GM21423 (cell line): ENCODE data around the gene NSD2.
A peak's percentile ranks its signal among the peaks of the same experiment; 100 is the strongest.
"Not testable (repeated sequence)": the region's sequence is repeated elsewhere in the genome, so short reads cannot be mapped to it uniquely, and the experiment has no call there.

Source experiments
- ATAC-seq: cut with Tn5 transposase; IDR thresholded peaks from one replicate; pipeline ENCODE4 v1.9.1; 2021; ENCODE audit warnings: mild to moderate bottlenecking, moderate library complexity; ENCODE audit not compliant: unreplicated experiment

Gene NSD2

DNA sequence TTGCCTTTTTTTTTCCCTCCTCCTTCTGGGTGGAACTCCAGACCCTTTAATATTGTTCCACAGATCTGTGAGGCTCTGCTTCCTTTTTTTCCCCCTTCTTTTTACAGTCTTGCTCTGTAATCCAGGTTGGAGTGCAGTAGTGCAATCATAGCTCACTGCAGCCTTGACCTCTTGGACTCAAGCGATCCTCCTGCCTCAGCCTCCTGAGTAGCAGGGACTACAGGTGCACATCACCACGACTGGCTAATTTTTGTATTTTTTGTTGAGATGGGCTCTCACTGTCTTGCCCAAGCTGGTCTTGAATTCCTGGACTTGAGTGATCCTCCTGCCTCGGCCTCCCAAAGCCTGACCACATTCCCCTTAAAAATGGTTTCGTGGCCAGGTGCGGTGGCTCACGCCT, 26.8 kb downstream of the NSD2 start:
- no peak for ATAC-seq

DNA sequence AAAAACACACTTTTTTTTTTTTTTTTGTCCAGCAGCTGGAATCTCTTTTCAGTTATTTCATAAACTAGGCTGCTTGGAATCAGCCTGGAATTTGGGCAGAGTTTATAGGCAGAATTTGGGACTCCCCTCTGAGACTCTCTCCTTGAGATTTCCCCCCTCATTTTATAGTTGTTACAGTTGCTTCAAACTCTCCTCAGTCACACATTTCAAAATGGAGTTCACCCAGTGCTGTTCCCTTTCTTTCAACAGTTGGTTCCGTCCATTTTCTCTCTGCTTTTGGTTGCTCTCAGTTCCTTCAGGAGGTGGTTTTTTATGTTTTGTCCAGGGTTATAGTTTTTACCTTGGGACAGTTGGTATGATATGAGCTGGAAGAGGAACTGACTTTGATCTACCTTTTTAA, 27.5 kb downstream of the NSD2 start:
- ATAC-seq, result no peak

DNA sequence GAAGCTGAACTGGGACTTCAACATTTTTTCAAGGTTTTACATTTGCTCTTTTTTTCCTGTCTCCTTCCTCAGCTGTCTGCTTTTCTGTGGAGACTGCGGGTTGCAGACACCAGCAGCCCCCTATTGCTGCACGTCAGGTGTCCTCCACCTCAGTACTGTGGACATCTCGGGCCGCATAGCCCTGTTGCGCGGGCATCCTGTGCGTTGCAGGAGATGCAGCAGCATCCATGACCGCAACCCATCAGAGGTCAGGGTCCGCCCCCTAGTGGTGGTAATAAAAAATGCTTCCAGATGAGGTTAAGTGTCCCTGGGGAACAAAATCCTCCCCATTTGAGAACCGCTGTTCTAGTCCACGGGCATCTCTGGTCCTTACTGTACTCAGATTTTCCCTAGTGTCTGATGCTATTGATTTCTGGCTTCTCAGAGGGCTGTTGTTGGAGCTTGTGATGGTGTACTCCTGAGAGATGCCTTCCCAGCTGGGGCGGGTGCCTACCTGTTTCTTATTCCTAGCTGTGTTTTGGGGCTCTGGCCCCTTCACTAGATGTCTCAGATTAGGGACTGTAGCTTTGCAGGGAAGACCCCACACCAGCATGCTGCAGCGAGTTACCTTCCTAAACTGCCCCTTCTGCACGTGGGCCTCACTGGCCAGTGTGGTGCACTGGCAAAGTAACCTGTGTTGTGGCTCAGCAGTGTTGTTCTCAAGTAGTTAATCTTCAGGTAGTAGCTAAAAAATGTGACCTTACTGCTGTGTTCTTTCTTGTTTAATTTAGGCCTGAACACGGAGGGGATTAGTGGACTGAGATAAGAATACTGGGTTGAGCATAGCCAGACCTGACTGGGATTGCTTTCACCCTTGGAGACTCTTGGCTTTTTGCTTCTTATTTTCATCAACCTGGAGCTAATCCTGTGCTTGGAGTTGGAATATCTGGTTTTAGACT, 28.2 kb downstream of the NSD2 start:
- peak; percentile 76 for ATAC-seq

DNA sequence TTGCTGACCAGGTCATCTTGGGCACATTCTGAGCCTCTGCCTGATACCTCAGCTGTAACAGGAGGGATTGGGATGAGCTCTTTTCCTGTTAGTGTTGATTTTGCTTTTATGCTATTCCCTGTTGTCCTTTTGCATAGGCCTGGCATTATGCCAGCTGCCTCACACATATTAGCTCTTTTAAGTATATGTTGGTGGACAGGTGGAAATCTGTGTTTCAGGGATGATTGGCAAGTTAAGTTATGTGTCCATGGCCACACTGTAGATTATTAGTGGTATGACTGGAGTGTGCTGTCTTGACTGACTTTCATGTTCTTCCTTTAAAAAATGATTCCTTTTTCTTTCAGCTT, 28.9 kb downstream of the NSD2 start:
- ATAC-seq, result no peak

DNA sequence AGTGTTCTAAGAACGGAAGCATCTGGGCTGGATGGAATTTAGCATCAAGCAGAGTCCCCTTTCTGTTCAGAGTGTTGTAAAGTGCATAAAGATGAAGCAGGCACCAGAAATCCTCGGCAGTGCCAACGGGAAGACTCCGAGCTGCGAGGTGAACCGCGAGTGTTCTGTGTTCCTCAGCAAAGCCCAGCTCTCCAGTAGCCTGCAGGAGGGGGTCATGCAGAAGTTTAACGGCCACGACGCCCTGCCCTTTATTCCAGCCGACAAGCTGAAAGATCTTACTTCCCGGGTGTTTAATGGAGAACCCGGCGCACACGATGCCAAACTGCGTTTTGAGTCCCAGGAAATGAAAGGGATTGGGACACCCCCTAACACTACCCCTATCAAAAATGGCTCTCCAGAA, 29.4 kb downstream of the NSD2 start:
- no peak for ATAC-seq

DNA sequence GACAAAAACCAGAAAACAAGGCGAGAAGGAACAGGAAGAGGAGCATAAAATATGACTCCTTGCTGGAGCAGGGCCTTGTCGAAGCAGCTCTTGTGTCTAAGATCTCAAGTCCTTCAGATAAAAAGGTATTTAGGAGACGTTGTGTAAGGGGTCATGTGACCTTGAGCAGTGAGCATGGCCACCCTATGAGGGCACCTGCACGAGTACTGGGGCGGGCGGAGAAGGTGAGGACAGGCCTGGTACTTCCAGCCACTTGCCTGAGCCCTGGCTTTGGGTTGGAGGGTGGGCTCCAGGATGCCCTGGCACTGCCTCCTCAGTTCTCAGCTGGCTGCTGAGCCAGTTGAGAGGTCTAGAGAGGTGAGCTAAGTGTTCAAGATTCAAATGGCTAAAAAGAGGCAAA, 29.9 kb downstream of the NSD2 start:
- no peak for ATAC-seq

DNA sequence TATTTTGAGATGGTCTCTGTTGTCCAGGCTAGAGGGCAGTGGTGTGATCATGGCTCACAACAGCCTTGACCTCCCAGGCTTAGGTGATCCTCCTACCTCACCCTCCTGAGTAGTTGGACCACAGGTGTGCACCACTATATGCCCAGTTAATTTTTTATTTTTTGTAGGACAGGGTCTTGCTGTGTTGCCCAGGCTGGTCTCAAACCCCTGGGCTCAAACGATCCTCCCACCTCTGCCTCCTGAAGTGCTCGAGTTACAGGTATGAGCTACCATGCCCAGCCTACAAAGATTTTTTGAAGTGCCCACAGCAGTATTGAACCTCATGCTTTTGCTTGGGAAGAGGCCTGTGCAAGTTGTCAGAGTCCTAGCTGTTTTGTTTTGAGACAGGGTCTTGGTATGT, 31.1 kb downstream of the NSD2 start:
- no peak for ATAC-seq

DNA sequence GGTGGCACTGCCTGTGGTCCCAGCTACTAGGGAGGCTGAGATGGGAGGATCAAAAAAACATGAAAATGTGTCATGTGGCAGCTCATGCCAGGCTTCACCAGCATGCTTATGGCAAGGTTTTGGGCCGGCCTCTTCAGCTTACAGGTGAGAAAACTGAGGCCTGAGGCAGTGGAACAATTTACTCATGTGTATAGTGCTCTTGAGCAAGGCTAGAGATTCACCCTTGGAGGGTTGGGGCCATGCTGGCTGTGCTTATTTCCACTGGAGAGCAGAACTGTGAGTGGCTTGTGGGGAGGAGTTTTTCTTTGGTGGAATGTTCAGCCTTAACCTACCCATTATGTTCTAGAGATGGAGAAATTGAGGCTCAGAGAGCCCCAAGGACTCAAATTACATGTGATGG, 31.8 kb downstream of the NSD2 start:
- no peak for ATAC-seq

DNA sequence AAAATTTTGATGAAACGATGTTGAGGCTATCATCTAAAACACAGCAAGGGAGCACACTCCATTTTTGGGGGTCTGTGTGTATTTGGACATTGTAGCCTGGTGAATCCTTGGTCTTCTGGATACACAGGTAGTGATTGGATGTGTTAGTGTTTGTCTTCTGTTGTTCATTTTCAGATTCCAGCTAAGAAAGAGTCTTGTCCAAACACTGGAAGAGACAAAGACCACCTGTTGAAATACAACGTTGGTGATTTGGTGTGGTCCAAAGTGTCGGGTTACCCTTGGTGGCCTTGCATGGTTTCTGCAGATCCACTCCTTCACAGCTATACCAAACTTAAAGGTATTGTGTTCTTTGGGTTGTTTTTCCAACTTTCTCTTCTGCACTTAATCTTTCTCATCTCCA, 32.8 kb downstream of the NSD2 start:
- no peak for ATAC-seq

DNA sequence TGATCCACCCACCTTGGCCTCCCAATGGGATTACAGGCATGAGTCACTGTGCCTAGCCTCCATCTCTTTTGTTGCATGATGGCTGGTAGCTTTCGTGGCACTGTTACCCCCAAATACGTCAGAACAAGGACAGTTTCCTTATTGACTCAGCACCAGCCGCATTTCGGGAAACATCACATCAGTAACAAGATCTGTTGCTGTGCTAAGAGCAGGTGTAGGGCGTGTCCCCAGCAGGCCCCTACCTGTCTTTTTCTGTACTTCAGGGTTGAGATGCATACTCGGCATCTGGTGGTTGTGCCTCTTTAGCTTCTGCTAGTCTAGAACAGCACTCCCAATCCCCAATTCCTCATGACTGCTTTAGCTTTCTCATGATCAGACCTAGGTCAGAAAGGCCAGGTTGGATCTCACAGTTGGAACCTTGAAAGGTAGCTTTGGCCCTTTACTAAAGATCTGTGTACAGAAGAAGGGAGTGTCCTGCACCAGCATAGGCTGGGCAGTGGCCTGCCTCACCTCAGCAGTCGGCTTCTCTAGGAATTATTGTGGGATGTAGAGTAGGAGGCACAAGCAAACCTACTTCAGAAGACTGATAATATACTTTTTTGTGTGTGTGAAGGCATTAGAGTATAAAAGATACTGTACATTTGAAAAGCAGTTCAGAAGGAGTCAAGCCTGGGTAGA, 36.8 kb downstream of the NSD2 start:
- no peak for ATAC-seq

DNA sequence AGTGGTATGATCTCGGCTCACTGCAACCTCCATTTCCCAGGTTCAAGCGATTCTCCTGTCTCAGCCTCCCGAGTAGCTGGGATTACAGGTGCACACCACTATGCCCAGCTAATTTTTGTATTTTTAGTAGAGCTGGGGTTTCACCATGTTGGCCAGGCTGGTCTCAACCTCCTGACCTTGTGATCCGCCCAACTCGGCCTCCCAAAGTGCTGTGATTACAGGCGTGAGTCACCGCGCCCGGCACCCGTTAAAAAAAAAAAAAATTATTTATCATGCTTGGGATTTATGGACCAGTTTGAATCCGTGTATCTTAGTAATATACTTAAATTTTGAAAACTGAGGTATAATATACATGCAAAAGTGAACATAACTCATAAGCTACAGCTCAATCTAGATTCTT, 38.5 kb downstream of the NSD2 start:
- not testable (repeated sequence) for ATAC-seq

DNA sequence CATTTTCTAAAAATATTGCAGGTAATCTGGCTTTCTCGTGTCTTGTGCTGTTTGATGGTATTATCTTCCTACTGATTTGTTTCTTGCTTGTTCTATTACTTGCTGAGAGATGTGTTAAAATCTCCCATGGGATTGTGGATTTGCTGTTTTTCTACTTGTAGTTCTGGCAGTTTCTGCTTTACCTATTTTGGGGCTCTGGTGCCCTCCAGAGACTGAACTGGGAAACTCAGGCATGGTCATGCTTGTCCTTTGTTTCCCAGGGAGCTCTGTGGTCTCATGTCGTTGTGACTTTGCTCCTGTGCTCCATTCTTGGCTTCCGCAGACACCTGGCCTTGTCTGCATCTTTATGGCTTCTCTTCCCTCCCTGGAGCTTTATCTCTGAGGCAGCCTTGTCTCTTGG, 39.5 kb downstream of the NSD2 start:
- no peak for ATAC-seq

DNA sequence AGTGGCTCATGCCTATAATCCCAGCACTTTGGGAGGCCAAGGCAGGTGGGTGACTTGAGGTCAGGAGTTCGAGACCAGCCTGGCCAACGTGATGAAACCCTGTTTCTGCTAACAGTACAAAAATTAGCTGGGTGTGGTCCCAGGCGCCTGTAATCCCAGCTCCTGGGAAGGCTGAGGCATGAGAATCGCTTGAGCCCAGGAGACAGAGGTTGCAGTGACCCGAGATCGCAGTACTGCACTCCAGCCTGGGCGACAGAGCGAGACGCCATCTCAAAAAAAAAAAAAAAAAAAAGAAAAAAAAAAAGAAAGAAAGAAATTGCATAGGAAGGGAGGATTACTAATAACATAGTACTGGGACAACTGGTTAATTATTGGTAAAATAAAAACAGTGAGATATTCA, 40.1 kb downstream of the NSD2 start:
- ATAC-seq, result not testable (repeated sequence)

DNA sequence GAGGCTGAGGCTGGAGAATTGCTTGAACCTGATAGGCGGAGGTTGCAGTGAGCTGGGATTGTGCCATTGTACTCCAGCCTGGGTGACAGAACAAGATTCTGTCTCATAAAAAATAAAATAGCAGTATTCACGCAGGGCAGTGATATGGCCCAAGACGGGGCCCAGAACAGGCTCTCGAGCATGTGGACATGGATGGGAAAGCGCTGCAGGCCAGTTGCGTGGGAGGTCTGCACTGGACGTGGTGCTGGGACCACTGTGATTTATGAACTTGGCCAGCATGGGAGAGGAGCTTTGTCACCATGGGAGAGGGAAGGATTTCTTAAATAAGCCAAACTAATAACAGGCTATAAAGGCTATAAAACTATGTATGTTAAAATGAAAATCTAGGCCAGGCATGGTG, 51.6 kb downstream of the NSD2 start:
- no peak for ATAC-seq

DNA sequence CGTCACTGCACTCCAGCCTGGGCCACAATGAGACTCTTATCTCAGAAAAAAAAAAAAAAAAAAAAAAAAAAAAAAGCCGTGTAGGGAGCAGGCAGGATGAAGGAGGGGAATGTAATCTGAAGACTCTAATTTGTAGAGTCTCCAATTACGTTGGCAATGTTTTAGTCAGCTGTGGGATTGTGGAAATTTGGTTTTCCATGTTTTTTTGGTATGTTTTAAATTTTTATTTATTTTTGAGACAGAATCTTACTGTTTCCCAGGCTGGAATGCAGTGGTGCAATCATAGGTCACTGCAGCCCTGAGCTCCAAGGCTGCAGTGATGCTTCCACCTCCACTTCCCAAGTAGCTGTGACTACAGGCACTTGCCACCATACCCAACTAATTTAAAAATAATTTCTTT, 56.5 kb downstream of the NSD2 start:
- ATAC-seq, result no peak

DNA sequence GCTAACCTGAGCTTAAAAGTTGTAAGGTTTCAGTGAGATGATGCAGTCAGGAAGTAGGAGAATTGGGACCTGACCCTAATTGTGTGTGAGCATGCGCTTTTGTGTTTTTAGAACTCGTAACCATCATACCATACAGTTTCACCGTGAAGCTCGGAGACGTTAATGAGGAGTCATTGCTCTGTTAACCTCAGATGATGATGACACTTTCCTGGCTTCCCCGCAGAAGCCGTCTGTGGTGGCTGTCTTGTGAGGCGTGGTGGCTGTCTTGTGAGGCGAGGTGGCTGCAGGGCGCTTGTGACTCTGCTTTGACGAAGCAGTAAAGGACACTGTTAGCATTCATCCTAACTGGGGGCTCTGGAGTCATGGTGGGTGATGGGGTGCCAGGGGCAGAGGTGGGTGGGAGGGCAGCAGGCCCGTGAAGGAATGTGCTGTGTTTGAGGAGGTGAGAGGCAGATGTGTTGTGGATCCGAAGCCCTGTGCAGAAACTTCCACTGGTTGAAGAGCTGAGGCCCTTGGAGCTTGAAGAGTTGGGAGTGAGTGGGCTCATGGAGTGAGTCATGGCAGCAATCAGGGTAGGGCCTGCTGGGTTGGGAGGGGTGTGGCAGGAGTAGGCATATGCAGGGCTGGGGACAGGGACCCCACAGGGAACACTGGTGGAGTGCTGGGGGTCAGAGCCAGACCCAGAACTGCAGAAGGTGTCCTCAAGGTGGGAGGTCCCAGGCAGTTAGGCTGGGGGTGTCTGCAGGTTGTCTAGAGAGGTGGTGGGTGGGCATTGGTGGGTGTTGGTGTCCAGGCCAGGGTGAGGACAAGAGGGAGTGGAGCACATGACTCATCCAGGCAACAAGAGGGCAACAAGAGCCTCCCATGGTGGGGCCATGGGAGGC, 57.4 kb downstream of the NSD2 start:
- ATAC-seq, result no peak

DNA sequence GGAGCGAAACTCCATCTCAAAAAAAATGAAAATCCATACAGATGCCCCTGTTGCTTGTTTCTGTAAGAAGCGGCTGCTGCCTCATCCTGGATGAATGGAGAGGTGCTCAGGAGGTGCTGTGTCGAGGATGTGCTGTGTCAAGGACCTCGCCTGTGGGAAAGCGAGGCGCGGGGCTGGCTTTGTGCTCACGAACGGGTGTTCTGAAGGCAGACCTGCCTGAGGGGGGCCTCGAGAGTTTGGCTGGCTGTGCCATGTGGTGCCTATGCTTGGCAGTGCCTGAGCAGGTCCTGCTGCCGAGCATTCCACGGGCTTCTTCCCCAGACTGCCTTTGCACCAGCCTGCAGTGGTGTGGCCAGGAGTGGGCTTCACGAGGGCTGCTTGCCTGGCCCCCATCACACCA, 61.5 kb downstream of the NSD2 start:
- no peak for ATAC-seq

DNA sequence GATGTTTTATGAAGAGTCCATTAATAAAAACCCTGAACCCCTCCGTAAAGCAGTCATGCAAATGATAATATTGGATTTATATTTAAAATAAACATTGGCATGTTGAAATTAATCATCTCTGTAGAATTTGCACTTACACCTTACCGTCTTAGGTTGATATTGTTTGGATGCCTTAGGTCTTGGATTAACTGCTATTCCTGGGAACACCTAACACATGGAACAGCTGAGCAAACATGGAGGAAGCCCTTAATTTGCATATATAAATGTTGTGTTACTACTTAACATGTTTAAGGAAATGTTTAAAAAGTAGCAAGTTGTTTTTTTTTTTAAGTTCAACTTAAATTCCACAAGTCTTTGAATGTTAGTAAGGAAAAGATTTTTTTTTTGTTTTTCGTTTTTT, 62.5 kb downstream of the NSD2 start:
- no peak for ATAC-seq

DNA sequence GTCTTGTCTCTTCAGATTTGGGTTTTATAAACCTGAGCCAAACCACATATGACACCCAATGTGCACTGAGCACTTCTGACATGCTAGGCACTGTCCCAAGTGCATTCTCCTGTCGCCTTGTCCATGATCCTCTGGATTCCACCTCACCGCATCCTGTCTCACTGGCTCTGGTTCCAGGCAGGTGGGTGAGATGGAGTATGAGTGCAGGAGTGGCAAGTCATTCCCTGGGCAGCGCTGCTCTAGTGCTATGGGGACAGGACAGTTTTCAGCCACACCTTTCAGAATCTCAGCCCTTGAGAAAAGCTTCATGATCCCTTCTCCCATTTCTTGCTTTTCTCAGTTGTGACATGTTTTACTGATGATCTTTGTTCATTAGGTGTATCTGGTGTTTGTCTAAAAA, 66.4 kb downstream of the NSD2 start:
- ATAC-seq, result no peak

DNA sequence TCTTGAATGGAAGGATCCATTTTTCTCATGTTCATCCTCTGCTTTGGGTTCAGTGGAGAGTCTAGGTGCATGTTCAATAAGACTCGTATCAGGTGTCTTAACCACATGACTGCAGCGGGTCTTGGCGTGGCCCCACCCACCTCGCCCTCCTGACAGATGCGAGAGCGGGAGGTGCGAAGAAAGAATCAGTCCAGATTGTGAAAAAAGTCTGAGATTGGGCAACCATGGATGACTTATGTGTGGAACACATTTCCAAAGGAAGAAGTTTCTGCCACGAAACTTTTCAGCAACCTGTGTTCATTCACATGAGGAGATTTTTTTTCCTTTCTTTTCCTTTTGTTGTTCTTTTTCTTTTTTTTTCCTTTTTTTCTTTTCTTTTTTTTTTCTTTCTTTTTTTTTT, 66.8 kb downstream of the NSD2 start:
- no peak for ATAC-seq

DNA sequence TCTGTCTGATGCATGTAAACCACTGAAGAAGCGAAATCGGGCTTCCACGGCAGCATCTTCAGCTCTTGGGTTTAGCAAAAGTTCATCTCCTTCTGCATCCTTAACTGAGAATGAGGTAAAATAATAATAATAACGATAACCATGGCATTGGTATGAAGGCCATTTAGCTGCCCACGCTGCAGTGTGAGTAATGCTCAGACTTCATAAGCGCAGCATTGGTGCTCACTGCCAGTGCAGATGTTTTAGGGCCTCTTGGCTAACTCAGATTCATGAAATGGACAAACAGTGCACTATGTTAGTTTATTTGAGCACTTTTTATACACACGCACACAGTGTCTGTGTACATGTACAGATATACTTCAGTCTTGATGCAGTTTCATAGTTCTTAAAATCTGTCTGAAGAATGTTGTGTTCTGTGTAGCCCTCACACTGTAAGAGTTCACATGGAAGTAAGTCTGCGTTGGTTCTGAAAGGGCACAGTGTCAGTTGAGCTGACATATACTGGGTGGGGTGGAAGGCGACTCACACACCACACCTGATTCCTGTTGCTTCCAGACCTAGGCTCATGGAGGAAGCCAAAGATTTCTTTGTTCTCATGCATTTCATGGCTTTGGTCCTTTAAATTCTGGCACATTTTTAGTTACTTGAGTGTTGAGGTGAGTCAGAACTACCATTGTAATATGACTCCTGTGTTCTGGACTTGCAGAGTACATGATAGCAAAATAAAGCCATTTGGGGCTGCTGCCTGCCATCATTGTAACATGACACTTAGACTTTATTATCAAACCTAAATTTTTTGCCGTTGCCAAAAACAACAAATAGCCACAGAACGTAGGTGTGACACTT, 68.7 kb downstream of the NSD2 start:
- ATAC-seq, result no peak
